Measurements from ENCODE around the gene SLC24A4. TPM values are rescaled to one million over a fixed set of nuclear protein-coding genes. Genes with fewer than 3 reads are reported as not detected.

The SLC24A4 gene
- total RNA-seq, 1 experiment from 2014 or later = not detected

DNA sequence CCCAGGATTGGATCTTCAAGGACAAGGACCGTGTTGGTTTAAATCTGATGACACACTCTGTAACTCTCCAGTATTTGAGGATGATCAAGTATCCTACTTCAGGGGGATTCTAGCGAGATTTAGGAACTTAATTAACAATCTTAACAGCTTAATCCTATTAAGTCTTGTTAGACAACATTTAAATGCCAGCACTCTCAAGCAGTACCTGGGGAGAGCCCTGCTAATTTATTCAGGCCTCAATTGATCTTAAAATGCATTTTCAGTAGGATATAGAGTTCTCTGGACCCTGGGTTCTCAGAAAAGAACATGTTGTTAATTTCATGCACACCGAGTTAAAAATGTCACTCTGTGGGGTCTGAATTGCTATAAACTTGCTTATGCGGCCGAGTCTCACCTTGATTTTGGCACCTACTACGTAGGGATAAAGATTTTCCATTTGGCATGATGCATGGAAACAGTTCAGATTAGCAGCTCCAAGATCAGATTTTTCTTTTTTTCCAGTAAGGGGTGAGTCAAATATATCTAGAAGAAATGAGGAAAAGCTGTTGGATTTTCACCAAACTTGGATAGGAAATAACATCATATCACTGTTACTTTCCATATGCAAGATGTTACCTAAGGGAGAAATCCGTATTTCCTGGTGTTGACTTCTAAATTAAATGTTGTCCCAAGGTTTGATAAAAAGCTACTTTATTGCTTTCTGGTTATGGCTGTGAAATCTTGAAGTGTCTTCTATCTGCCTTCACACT, 76.1 kb downstream of the SLC24A4 start:
- no peak overlapping the region for H3K27ac ChIP-seq (ENCODE audit: low read depth, low read length)
- peaks cover 0 to 16% of the 10 kb centered on the region in 2 experiments; a peak in 2 of 4 replicates for H3K4me1 ChIP-seq (ENCODE audit: control insufficient read depth in 1 of 2, insufficient read depth in 2 of 2, low read length in 2 of 2)
- no peaks in the 10 kb centered on the region for H3K79me2 ChIP-seq (ENCODE audit: insufficient read depth, low read length)
- CTCF ChIA-PET = no interaction called here
- POLR2A ChIA-PET = no interaction called here
- H3K4me3 ChIP-seq (replicated peaks in 1 of 2; ENCODE audit: low read depth in 1 of 2, low read length in 2 of 2) = no peak overlapping the region
- RAD21 ChIA-PET (ENCODE audit: low non-redundant PET in 1 of 2, low total read pairs in 2 of 2, uncharacterized antibody in 2 of 2, unreplicated experiment in 2 of 2) = no interaction called here
- H4K20me1 ChIP-seq (ENCODE audit: insufficient read depth) = no peaks in the 10 kb centered on the region
- H2AFZ ChIP-seq (ENCODE audit: low read depth, low read length, poor library complexity, severe bottlenecking) = no peak overlapping the region
- H3K27me3 ChIP-seq (ENCODE audit: insufficient read depth, low read length) = no peaks in the 10 kb centered on the region
- H3K9me3 ChIP-seq (ENCODE audit: control insufficient read depth in 1 of 2, insufficient read depth in 1 of 2, low read depth in 1 of 2, low read length in 2 of 2) = no peaks in the 10 kb centered on the region
- TF ChIP-seq, protein P1, sequence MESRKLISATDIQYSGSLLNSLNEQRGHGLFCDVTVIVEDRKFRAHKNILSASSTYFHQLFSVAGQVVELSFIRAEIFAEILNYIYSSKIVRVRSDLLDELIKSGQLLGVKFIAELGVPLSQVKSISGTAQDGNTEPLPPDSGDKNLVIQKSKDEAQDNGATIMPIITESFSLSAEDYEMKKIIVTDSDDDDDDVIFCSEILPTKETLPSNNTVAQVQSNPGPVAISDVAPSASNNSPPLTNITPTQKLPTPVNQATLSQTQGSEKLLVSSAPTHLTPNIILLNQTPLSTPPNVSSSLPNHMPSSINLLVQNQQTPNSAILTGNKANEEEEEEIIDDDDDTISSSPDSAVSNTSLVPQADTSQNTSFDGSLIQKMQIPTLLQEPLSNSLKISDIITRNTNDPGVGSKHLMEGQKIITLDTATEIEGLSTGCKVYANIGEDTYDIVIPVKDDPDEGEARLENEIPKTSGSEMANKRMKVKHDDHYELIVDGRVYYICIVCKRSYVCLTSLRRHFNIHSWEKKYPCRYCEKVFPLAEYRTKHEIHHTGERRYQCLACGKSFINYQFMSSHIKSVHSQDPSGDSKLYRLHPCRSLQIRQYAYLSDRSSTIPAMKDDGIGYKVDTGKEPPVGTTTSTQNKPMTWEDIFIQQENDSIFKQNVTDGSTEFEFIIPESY (IDR thresholded peaks at IDR 0.05; ENCODE audit: extremely low read depth, insufficient replicate concordance, low read length) = no peak
- TF ChIP-seq CEBPB (IDR thresholded peaks at IDR 0.05; ENCODE audit: low read depth) = no peak
- TF ChIP-seq, protein P2, sequence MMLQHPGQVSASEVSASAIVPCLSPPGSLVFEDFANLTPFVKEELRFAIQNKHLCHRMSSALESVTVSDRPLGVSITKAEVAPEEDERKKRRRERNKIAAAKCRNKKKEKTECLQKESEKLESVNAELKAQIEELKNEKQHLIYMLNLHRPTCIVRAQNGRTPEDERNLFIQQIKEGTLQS (IDR thresholded peaks at IDR 0.05) = no peak
- TF ChIP-seq, protein P3, sequence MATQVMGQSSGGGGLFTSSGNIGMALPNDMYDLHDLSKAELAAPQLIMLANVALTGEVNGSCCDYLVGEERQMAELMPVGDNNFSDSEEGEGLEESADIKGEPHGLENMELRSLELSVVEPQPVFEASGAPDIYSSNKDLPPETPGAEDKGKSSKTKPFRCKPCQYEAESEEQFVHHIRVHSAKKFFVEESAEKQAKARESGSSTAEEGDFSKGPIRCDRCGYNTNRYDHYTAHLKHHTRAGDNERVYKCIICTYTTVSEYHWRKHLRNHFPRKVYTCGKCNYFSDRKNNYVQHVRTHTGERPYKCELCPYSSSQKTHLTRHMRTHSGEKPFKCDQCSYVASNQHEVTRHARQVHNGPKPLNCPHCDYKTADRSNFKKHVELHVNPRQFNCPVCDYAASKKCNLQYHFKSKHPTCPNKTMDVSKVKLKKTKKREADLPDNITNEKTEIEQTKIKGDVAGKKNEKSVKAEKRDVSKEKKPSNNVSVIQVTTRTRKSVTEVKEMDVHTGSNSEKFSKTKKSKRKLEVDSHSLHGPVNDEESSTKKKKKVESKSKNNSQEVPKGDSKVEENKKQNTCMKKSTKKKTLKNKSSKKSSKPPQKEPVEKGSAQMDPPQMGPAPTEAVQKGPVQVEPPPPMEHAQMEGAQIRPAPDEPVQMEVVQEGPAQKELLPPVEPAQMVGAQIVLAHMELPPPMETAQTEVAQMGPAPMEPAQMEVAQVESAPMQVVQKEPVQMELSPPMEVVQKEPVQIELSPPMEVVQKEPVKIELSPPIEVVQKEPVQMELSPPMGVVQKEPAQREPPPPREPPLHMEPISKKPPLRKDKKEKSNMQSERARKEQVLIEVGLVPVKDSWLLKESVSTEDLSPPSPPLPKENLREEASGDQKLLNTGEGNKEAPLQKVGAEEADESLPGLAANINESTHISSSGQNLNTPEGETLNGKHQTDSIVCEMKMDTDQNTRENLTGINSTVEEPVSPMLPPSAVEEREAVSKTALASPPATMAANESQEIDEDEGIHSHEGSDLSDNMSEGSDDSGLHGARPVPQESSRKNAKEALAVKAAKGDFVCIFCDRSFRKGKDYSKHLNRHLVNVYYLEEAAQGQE (IDR thresholded peaks at IDR 0.05; ENCODE audit: low read depth) = no peak
- TF ChIP-seq SIN3A (IDR thresholded peaks at IDR 0.05; ENCODE audit: low read depth) = no peak
- TF ChIP-seq POLR2A (IDR thresholded peaks at IDR 0.05; ENCODE audit: borderline replicate concordance, extremely low read depth, insufficient read depth, insufficient read length) = no peak
- TF ChIP-seq EZH2 (IDR thresholded peaks at IDR 0.05) = no peak
- no peak for TF ChIP-seq JUND (IDR thresholded peaks at IDR 0.05)
- TF ChIP-seq SRF (IDR thresholded peaks at IDR 0.05; ENCODE audit: low read depth) = no peak
- TF ChIP-seq, protein P4, sequence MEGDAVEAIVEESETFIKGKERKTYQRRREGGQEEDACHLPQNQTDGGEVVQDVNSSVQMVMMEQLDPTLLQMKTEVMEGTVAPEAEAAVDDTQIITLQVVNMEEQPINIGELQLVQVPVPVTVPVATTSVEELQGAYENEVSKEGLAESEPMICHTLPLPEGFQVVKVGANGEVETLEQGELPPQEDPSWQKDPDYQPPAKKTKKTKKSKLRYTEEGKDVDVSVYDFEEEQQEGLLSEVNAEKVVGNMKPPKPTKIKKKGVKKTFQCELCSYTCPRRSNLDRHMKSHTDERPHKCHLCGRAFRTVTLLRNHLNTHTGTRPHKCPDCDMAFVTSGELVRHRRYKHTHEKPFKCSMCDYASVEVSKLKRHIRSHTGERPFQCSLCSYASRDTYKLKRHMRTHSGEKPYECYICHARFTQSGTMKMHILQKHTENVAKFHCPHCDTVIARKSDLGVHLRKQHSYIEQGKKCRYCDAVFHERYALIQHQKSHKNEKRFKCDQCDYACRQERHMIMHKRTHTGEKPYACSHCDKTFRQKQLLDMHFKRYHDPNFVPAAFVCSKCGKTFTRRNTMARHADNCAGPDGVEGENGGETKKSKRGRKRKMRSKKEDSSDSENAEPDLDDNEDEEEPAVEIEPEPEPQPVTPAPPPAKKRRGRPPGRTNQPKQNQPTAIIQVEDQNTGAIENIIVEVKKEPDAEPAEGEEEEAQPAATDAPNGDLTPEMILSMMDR (IDR thresholded peaks at IDR 0.05 in 2 of 3, conservative IDR thresholded peaks at IDR 0.05 in 1 of 3; ENCODE audit: borderline replicate concordance in 1 of 3, insufficient read depth in 1 of 3, low read depth in 2 of 3, low read length in 2 of 3) = no peak
- no peak for TF ChIP-seq ELF1 (IDR thresholded peaks at IDR 0.05; ENCODE audit: borderline replicate concordance, low read depth)
- no peak for TF ChIP-seq FOSL1 (IDR thresholded peaks at IDR 0.05; ENCODE audit: low read depth)
- TF ChIP-seq ZFX (IDR thresholded peaks at IDR 0.05) = no peak
- TF ChIP-seq CBX3 (IDR thresholded peaks at IDR 0.05; ENCODE audit: low read depth) = no peak
- no peak for TF ChIP-seq YY1 (IDR thresholded peaks at IDR 0.05; ENCODE audit: extremely low read depth, insufficient replicate concordance, low read depth, low read length)
- no peak for TF ChIP-seq EZH2phosphoT487 (IDR thresholded peaks at IDR 0.05; ENCODE audit: borderline replicate concordance)
- BruUV-seq (replicated peaks) = no TSS peak
- intact Hi-C loops (cut with micrococcal nuclease) = no loop called here
- no peaks in the 10 kb centered on the region for H3K9me2 ChIP-seq (ENCODE audit: insufficient read depth)
- DNase-seq (ENCODE audit: low read depth, low spot score) (no peak), ATAC-seq (no peak)
- no peak overlapping the region for H3K4me2 ChIP-seq (ENCODE audit: low read length)
- H3K36me3 ChIP-seq (ENCODE audit: control insufficient read depth in 1 of 2, insufficient read depth in 2 of 2, low read length in 2 of 2) = no peaks in the 10 kb centered on the region
- no peak overlapping the region for H3K9ac ChIP-seq (ENCODE audit: low read length)
